ENCODE measurements around the gene NECTIN1.

The NECTIN1 gene

GRCh38 chr11:119747868-119748660 lies 19.1 kb upstream of the NECTIN1 start:
- H3K9me3 ChIP-seq: no peaks in the 10 kb centered on the region
- no peak overlapping the region for H3K4me3 ChIP-seq (ENCODE audit: low read depth in 1 of 2, low read length in 1 of 2)
- H3K27me3 ChIP-seq: peaks cover 79% of the 10 kb centered on the region
- no peaks in the 10 kb centered on the region for H3K36me3 ChIP-seq
- H3K27ac ChIP-seq: no peak overlapping the region
- no peaks in the 10 kb centered on the region for H3K4me1 ChIP-seq (ENCODE audit: control insufficient read depth in 1 of 2, insufficient read depth in 1 of 2, low read depth in 1 of 2, low read length in 1 of 2)
- no peak for TF ChIP-seq CTCF (IDR thresholded peaks at IDR 0.05)

GRCh38 chr11:119745776-119746535 lies 17.0 kb upstream of the NECTIN1 start:
- no peak overlapping the region for H3K4me3 ChIP-seq (ENCODE audit: low read depth in 1 of 2, low read length in 1 of 2)
- H3K27ac ChIP-seq: no peak overlapping the region
- H3K9me3 ChIP-seq: no peaks in the 10 kb centered on the region
- H3K4me1 ChIP-seq (ENCODE audit: control insufficient read depth in 1 of 2, insufficient read depth in 1 of 2, low read depth in 1 of 2, low read length in 1 of 2): peaks cover 0 to 5% of the 10 kb centered on the region in 2 experiments
- H3K36me3 ChIP-seq: no peaks in the 10 kb centered on the region
- TF ChIP-seq CTCF (IDR thresholded peaks at IDR 0.05): no peak
- H3K27me3 ChIP-seq: peaks cover 79% of the 10 kb centered on the region

GRCh38 chr11:119745112-119745511 lies 16.1 kb upstream of the NECTIN1 start:
- TF ChIP-seq CTCF (IDR thresholded peaks at IDR 0.05): no peak
- no peaks in the 10 kb centered on the region for H3K9me3 ChIP-seq
- H3K36me3 ChIP-seq: no peaks in the 10 kb centered on the region
- peaks cover 0 to 5% of the 10 kb centered on the region in 2 experiments for H3K4me1 ChIP-seq (ENCODE audit: control insufficient read depth in 1 of 2, insufficient read depth in 1 of 2, low read depth in 1 of 2, low read length in 1 of 2)
- H3K27ac ChIP-seq: no peak overlapping the region
- H3K27me3 ChIP-seq: peaks cover 79% of the 10 kb centered on the region
- H3K4me3 ChIP-seq (ENCODE audit: low read depth in 1 of 2, low read length in 1 of 2): no peak overlapping the region

GRCh38 chr11:119744577-119744976 lies 15.6 kb upstream of the NECTIN1 start:
- Histone ChIP-seq H3K4me1 (ENCODE audit: control insufficient read depth in 1 of 2, insufficient read depth in 1 of 2, low read depth in 1 of 2, low read length in 1 of 2) (peaks cover 0 to 5% of the 10 kb centered on the region in 2 experiments), H3K4me3 (ENCODE audit: low read depth in 1 of 2, low read length in 1 of 2) (no peak overlapping the region), H3K9me3 (no peaks in the 10 kb centered on the region), H3K36me3 (no peaks in the 10 kb centered on the region), H3K27ac (no peak overlapping the region), H3K27me3 (peaks cover 78% of the 10 kb centered on the region)
- no peak for TF ChIP-seq CTCF (IDR thresholded peaks at IDR 0.05)

GRCh38 chr11:119743006-119743405 lies 14.0 kb upstream of the NECTIN1 start:
- Histone ChIP-seq H3K27me3 (peaks cover 74% of the 10 kb centered on the region), H3K27ac (no peak overlapping the region), H3K4me1 (ENCODE audit: control insufficient read depth in 1 of 2, insufficient read depth in 1 of 2, low read depth in 1 of 2, low read length in 1 of 2) (peaks cover 0 to 5% of the 10 kb centered on the region in 2 experiments), H3K4me3 (ENCODE audit: low read depth in 1 of 2, low read length in 1 of 2) (no peak overlapping the region), H3K9me3 (no peaks in the 10 kb centered on the region), H3K36me3 (no peaks in the 10 kb centered on the region)
- TF ChIP-seq CTCF (IDR thresholded peaks at IDR 0.05): no peak

Data from neutrophil (primary cell).